ENCODE results near the gene AUTS2. TPM values are rescaled to one million over a fixed set of nuclear protein-coding genes. Genes with fewer than 3 reads are reported as not detected.
A peak's percentile ranks its signal among the peaks of the same experiment; 100 is the strongest.

The AUTS2 gene
- total and polyA plus RNA-seq, 9 of the 15 experiments (the other 6 are each of a cell fraction or from before 2014, with no cell fraction given), result 0.58 TPM; not detected in 8

GRCh38 chr7:70720191-70720873 lies 1122.1 kb downstream of the AUTS2 start:
- intact Hi-C loops (cut with micrococcal nuclease) (no loop called here), in situ Hi-C loops (cut with MboI) (no loop called here)
- ChIA-PET CTCF (ENCODE audit: low intra/inter-chr PET ratio) (no interaction called here), POLR2A (interaction anchor here (0.5 kb wide), 1 partner anchor 1460 kb away, joined by 3 read pairs; no protein-coding TSS in a partner anchor)
- no peak overlapping the region for H3K4me2 ChIP-seq (ENCODE audit: insufficient read depth, low read length)
- H3K27ac ChIP-seq (ENCODE audit: extremely low read depth, low read depth, low read length), result no peak overlapping the region
- H3K9ac ChIP-seq (ENCODE audit: insufficient read depth in 1 of 2, low read depth in 2 of 2, low read length in 2 of 2), result no peak overlapping the region
- no peaks in the 10 kb centered on the region for H3K9me3 ChIP-seq (replicated peaks; ENCODE audit: control insufficient read depth, insufficient read depth, low read depth, low read length)
- BruUV-seq (replicated peaks), result no TSS peak
- H3K9me1 ChIP-seq (ENCODE audit: control insufficient read depth, insufficient read depth, low read length), result no peaks in the 10 kb centered on the region
- no peaks in the 10 kb centered on the region for H3K79me2 ChIP-seq (ENCODE audit: control insufficient read depth, insufficient read depth, low read length)
- FAIRE-seq (no peak), DNase-seq (ENCODE audit: extremely low read depth in 1 of 4, low spot score in 3 of 4) (no peak), ATAC-seq (no peak)
- TF ChIP-seq PRDM10 (IDR thresholded peaks at IDR 0.05; ENCODE audit: partially characterized antibody) (peak; percentile 47), CREB3L1 (IDR thresholded peaks at IDR 0.05; ENCODE audit: borderline replicate concordance, low read depth) (no peak), KAT7 (CRISPR knock-in tag; IDR thresholded peaks at IDR 0.05; ENCODE audit: borderline replicate concordance) (no peak)
- H3K27me3 ChIP-seq (ENCODE audit: control insufficient read depth in 2 of 2, insufficient read depth in 2 of 2, low read length in 2 of 2), result peaks cover 0 to 9% of the 10 kb centered on the region in 2 experiments; a peak in 1 of 5 replicates
- no peaks in the 10 kb centered on the region for H4K20me1 ChIP-seq (replicated peaks; ENCODE audit: control insufficient read depth, insufficient read depth, low read length)
- no peaks in the 10 kb centered on the region for H3K36me3 ChIP-seq (ENCODE audit: control insufficient read depth, insufficient read depth, low read length)
- 1% methylated on average over 7 of the region's 7 CpGs for WGBS (ENCODE audit: insufficient coverage, low coverage, missing lambda C conversion rate)
- no peaks in the 10 kb centered on the region for H3K4me1 ChIP-seq (replicated peaks in 1 of 2; ENCODE audit: control insufficient read depth in 2 of 2, insufficient read depth in 2 of 2, low read length in 2 of 2)
- no peak overlapping the region for H2AFZ ChIP-seq (ENCODE audit: low read depth, low read length)
- H3K4me3 ChIP-seq, result no peak overlapping the region
